GM18861 (cell line): ENCODE results near the gene GUCA1C.

ENCODE experiments used
- ATAC-seq: cut with Tn5 transposase; IDR thresholded peaks from one replicate; pipeline ENCODE4 v1.9.1; 2021; ENCODE audit not compliant: unreplicated experiment

Gene GUCA1C

DNA sequence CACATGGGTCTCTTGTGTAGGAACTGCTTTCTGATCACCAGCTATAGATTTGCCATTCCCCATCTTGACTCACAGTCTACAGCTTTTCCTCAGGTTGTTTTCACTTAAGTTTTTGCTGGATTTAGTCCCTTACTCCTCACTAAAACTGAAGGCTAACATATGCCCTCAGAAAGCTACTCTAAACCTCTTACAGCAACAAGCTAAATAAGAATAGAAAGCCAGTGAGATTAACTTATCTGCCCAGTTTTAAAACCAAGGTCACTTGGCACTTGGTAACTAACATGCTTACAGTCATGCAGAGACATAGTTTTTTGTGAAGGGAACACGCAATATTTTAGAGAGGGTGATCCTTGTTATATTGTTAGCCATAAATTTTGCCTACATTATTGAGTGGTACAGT lies at the start of gene GUCA1C:
Gene GUCA1C, minus strand, starts transcription at position 180 of the 400 bp plus-strand sequence. Its CDS starts 117 bp downstream, at position 63.
- no peak for ATAC-seq

DNA sequence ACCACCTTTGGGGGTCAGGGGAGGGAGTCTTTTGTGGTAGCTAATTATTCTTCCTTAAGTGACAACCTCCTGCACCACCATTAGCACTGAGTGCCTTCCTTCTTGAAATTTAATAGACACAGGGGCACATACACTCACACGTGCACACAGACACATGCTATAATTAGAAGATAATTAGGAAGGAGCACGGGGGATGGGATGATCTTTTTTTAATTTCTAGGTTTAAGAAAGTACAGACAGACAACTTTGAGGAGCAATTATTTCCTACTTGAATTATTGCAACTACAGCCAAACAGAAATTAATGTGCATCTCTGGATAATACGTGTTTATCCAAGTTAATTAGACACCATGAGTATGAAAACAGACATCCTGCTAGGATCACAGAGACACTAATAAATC lies 44.8 kb upstream of the GUCA1C start:
- ATAC-seq, result no peak

- no peak for ATAC-seq
Observed at GRCh38 chr3:108985844-108986243, 32.2 kb upstream of the GUCA1C start.

- ATAC-seq, result no peak
Observed at GRCh38 chr3:108983051-108983450, 29.4 kb upstream of the GUCA1C start.

GRCh38 chr3:108976058-108976457 lies 22.4 kb upstream of the GUCA1C start:
- no peak for ATAC-seq

GRCh38 chr3:108973019-108973418 lies 19.3 kb upstream of the GUCA1C start:
- ATAC-seq, result no peak

- ATAC-seq, result no peak
Observed at GRCh38 chr3:108972482-108972881, 18.8 kb upstream of the GUCA1C start.

DNA sequence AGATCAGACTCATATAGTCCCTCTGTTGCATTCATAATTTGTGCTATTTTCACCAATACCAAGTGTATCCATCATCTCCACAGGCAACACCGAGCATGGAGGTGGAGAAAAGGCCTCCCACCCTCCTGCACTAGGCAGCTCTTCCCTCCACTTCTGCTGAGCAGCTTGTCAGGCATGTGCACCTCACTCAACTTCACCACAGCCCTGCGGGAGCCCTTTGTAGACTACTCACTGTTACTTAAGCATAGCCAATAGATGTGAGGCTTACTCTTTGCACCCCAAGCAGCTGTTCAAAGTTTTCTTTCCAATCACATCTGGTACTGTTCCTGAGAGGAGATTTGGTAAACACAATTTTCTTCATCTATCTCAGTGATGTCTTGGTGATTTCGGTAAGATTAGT lies 16.9 kb upstream of the GUCA1C start:
- no peak for ATAC-seq

GRCh38 chr3:108966773-108967172 lies 13.1 kb upstream of the GUCA1C start:
- no peak for ATAC-seq

DNA sequence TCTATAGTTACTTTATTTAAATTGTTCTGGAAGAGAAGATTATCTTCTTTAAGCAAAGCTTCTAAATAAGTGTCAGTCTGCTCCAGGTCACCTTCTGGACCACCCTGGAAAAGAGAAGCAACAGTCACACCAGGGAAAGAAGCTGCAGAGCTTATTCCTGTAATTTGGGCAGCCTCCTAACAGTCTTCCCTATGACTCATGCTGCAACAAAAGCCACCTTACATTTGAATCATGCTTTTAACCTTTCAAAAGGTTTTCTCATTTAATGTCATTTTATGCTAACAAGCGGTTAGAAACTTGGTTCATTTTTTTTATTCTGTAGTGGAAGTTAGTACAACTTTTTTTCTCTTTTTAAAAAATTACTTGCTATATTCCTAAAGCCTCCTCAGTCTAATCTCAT lies 5.3 kb upstream of the GUCA1C start:
- ATAC-seq, result no peak

DNA sequence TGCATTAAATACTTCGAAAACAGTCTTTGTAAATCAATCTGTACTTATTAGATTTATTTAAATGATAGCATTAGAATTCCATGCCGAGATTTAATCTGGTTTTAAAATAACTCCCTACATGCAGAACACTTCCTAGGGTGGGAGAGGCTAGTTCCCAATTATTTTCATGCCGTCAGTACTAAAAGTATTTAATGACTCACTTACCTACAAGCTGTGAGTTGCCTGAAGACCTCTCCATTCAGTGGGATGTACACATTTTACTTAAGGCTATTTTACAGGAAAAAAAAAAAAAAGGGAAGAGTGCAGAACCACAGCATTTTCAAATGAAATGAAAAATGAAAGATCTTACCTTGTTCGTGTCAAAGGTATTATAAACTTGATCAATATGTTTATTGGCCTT lies 469 bp downstream of the GUCA1C start:
- no peak for ATAC-seq

DNA sequence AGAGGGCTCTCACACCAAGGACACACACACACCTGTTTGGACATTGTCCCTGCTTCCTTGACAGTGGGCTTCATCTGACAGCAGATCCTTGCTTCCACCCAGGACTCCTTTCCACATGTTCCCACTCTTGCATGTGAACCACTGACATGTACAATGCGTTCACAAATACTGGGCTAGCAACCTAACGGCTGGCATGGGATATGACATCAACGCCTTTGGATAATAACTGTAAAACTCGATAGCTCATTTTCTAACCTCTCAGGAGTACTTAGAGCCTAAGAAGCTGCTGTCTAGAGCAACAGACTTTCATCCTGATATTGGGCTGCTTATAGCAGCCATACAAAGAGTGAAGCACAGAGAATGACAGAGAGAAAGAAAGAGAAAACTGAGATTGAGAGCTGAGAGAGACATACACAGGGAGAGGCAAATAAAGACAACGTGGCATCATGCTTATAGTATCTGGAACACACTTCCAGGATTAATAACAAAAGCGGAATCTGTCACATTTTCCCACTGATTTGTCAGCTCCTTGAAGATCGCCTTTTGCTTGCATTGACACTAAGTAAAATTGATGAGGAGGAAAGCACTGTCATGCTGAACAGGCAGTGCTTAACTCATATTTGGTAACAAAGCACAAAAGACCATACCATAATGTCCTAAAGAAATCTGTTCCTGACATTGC lies 1.7 kb downstream of the GUCA1C start:
- no peak for ATAC-seq

GRCh38 chr3:108947855-108948254 lies 5.8 kb downstream of the GUCA1C start:
- no peak for ATAC-seq

- no peak for ATAC-seq
Observed at GRCh38 chr3:108946292-108947285, 7.1 kb downstream of the GUCA1C start.

GRCh38 chr3:108940568-108941263 lies 13.0 kb downstream of the GUCA1C start:
- no peak for ATAC-seq

GRCh38 chr3:108940166-108940565 lies 13.5 kb downstream of the GUCA1C start:
- ATAC-seq, result no peak

DNA sequence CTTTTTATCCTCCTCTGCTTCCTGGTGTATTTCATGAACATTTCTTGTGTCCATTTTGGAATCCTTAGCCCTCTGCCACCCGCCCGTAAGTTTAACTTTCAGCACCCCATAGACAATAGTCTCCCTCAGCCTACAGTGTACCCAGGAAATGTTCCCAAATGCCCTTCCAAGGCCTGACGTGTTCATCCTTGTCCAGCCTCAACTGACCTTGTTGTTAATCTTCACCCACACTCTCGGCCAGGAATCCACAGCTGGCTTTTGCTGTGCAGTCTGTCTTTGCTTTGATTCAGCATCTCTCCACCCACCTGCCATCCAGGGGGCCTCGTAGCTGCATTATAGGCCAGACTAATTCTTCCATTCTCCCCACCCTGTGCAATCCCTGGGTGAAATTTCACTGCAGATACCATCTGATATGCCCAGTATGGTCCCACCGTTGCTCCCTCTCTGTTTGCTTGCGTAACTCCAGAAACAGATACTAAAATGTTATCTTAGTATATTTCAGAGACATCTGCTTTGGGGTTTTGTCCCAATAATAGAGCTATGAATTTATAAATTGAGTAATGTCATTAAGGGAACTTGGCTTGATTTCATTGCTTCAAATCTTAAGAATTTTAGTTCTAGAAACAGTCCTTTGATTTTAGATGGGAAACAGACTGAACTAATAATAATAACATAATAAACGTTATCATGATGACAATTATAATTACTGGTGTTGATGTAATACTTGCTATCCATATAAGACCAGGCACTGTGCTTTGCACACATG lies 16.6 kb downstream of the GUCA1C start:
- no peak for ATAC-seq

GRCh38 chr3:108931035-108931434 lies 22.6 kb downstream of the GUCA1C start:
- no peak for ATAC-seq

DNA sequence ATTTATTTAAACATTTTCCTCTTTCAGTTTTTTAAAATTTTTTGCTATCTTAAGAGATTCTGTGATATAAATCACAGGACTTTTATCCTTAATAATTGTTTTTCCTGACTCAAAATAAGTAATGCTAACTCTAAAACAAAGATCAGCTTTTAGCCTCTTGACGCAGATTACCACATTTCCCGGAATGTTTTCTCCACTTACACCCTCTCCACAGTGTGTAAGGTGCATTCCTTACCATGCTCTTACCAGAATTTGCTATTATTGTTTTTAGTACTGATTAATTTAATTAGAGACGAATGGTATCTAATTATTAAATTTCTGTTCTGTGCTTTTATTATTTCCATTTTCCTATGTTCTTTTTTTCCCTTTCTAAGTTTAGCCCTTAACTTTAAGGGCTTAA lies 34.8 kb downstream of the GUCA1C start:
- no peak for ATAC-seq

DNA sequence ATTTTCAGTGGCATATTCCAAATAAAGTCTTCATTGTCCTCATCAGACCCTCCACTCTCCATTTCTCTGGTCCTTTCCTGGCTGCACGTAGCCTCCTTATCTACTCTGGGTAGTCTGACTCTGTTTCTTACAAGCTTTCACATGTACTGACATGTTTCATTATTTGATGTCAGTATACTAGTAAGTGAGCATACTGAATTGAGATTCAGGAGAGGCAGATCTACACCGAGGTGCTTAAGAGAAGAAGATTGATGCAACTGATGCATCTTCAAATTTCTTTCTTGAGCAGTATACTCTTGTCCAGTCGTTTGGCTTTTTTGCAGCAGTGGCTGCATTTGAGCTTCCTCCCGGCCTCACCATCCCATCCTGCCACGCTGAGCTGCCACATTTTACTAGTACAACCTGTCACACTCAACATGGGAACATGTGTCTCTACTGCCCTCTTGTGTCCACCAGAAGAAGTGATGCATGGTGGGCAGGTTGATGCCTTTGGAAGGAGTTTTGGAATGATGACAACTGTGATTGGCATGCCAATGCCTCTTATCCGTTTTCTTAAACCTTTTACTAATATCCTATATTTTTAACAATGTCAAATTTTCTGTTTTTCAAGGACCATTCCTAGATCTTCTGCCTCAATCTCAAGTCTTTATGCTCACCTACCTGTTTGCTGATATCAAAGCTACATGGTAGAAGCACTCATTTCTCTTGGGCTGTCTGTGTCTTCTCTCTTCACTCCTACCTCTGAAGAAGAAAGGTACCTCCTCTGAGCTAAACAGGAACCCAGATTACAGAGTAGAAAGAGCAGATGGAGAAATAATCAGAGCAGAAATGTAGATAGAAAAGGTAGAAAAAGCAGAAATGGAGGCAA lies 38.7 kb downstream of the GUCA1C start:
- peak; percentile 90 for ATAC-seq
